Measurements from ENCODE around the gene MAP3K21.

The MAP3K21 gene

DNA sequence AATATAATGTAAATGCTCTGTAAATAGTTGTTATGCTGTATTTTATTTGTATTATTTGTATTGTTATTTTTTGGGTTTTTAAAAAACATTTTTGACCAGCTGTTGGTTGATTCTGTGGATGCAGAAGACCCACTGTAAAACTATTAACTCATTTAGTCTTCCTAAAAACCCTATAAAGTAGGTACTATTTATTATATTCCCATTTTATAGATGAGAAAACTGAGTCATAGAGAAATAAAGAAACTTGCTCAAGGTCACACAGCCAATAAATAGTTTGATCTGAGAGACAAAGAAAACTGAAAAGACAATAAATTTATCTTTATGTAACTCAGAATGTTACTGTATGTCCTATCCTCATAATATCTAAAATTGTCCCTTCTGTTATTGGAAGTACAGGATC is 1.2 kb upstream of the MAP3K21 start:
- DNase-seq (ENCODE audit: low spot score): no peak

DNA sequence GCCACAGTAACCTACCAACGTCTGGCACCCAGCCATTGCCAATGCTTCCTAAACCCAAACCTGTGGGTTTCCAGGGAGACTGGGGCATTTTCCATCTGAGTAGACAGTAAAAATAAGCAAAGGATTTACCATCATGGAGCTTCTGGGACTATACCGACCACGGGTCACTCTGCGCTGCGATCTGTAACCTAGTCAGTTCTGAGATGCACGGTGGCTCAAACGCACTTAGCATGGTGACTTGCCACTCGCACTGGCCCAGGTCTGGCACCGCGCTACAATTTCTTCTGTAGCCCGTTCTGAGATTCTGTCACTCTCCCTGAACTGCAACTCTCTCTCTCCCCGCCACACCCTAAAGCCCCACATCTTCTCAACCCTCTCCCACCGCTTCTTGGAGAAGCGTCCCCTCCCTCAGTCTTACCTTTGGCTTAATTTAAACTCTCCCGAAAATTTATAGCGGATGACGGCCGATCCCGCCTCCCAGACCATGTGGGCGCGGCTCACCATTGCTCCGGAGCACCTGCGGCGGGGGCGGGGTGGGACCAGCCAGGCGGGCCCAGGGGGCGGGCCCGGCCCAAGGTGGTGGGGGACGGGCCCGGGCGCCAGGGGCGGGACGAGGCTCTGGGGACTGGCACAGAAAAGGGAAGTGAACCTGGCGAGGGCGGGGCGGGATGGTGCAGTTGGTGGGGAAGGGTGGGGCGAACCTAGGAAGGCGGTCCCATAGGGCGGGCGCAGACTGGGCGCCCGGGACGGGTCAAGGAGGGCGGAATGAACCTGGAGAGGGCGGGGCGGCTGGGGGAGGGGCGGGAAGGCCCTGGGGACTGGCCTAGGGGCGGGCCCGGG is 493 bp upstream of the MAP3K21 start:
- DNase-seq (ENCODE audit: low spot score): peak; percentile 93

DNA sequence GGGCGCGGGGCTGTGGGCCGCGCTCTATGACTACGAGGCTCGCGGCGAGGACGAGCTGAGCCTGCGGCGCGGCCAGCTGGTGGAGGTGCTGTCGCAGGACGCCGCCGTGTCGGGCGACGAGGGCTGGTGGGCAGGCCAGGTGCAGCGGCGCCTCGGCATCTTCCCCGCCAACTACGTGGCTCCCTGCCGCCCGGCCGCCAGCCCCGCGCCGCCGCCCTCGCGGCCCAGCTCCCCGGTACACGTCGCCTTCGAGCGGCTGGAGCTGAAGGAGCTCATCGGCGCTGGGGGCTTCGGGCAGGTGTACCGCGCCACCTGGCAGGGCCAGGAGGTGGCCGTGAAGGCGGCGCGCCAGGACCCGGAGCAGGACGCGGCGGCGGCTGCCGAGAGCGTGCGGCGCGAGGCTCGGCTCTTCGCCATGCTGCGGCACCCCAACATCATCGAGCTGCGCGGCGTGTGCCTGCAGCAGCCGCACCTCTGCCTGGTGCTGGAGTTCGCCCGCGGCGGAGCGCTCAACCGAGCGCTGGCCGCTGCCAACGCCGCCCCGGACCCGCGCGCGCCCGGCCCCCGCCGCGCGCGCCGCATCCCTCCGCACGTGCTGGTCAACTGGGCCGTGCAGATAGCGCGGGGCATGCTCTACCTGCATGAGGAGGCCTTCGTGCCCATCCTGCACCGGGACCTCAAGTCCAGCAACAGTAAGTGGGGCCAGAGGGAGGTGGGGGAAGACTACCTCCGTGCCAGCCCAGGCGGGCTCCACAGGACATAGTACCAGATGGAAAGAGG is 808 bp downstream of the MAP3K21 start:
- DNase-seq (ENCODE audit: low spot score): peak; percentile 43

DNA sequence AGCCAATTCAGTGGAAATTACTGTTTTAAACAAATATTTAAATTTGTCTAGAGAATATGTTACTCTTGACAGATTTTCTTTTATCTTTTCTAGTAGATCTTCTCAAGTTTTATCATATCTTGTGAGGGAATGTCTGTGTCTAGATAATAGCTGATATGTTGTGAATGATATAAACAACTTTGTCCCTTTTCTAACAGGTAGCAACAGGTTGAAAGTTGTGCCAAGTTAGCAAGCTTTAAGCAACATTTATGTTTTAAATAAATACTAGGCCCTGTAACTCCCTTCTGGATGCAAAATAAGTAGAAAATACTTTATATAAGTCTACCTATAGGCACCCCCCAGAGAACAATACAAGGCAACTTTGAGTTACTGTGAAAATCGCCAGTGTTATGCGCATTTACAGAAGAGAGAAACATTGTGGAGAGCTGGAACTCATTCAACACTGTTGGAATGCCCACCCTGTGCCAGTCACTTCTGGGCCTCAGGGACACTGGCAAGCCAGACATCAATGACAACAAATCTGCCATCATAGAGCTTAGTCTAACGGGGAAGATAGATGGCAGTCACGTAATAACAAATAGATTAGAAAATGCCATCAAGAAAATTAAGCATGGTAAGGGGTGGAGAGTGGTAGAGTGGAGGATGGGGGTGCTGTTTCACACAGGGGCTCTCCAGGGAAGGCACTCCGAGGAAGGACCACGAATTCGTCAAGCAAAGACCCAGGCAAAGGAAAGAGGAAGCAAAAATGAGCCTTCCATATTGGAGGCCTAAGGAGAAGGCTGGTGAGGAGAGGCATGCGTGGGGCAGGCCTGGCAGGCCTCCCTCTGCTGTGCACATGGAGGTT is 4.4 kb downstream of the MAP3K21 start:
- DNase-seq (ENCODE audit: low spot score): no peak

DNA sequence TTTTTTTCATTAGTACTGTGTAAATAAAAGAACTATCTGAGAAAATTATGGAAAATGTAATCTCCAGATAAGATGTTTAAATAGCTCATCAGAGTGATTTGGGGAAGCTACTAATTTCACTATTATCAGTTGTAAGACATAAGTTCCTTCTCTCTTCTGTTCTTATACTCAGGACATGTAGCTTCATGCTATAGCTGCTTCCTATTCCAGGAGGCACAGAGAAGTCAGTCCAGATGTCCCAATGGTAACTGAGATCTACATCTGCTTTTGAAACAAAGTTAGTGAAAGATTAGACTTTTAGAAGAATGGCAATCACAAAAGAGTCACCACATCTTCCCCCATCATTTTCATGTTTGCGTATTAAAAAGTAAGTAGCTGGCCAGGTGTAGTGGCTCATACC is 5.6 kb downstream of the MAP3K21 start:
- DNase-seq (ENCODE audit: low spot score): no peak

DNA sequence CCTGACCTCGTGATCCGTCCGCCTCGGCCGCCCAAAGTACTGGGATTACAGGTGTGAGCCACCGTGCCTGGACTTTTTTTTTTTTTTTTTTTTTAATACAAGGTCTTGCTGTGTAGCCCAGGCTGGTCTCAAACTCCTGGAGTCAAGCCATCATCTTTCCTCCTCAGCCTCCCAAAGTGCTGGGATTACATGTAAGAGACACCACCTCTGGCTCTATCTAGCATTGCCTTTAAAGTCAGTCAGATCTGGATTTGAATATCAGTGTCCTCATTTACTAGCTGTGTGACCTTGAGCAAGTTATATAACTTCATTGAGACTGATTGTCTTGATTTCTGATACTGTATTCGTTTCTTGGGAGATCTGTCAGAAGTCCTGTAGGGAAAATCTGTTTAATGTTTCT is 6.6 kb downstream of the MAP3K21 start:
- DNase-seq (ENCODE audit: low spot score): no peak

DNA sequence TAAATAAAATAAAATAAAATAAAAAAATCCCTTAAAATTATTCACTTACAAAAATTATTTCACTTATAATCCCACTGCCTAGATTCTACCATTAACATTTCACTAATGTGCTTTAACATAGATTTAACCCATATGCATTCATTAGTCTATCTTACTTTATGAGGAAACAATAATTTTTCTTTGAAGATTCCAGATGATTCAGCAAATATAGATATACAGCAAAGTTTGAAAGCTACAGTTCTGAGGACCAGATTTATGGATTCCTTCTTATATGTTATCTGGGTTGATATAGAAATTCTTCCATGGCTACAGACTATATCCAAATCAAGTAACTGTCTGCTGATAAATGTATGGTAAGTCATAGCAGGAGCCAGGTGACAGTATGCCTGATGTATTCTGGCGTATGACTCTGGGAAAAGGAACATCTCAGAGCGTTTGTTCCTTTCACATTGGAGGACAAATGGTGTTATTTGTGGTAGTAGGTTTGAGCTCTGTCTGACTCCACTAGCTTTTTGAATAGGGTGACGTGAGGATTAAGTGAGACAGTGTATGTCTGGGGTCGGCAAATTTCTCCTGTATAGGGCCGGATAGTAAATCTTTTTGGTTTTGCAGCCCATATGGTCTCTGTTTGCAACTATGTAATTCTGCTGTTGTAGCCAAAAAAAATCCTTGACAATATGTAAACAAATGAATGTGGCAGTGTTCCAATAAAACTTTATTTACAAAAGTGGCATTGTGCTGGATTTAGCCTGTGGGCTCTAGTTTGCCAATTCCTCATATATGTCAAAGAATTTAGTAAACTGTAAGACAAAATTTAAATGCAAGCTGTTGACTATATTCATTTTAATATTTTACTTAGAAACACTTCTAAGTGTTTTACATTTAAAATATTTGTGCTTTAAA is 9.3 kb downstream of the MAP3K21 start:
- no peak for DNase-seq (ENCODE audit: low spot score)

DNA sequence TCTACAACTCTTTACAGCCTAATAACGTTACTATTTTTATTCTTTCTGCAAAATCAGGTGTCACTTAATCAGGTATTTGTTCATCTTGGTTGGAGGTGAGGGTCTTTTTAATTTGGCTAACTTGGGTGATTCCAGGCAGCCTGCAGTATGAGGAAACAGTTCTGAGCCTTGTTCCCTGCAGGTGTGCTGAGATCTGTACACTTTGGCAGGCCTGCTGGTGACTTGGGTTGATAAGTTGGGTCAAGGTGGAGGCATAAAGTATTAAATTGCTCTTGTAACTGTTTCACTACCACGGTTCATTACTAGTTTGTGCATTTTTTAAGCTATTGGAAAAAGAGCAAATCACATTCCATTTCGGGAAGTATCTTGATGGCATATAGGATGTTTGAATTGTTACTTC is 10.0 kb downstream of the MAP3K21 start:
- DNase-seq (ENCODE audit: low spot score): no peak

DNA sequence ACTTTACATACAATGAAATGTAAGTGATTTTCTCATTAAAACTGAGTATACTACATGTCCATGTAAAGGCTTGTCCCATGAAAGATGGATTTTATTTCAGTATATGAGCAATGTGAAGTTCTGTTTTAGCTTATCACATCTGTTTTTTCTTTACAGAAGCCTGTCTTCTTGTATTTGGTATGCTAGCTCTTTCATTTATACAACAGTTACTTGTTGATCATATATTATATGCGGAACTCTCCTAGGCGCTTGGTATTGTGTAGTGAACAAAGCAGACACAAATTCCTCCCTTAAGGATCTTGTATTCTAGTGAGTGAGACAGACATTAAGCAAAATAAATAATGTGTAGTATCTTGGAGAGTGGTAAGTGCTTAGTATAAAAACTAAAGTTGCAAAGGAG is 10.6 kb downstream of the MAP3K21 start:
- no peak for DNase-seq (ENCODE audit: low spot score)

DNA sequence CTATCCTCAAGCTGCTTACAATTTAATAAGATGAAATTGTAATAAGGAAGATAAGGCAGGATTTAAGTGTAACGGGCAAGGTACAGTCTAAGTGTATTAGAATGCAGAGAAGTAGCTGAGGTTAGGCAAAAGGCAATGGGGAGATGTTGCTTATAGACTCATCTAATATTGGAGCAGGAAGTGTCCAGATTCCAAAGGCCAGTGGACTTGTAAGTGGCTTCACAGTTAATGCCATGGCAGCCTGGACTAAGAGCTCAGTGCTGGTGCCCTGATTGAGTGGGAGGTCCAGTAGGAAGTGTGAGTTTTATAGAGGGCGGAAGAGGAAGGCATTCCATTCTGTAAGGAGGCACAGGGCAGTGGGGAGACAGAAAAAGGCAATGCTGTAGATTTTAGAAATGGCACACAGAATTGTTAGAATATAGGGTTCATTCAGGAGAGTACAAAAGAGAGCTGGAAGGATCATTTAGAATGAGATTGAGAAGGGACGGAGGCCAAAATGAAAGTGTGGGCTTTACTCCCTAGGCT is 12.6 kb downstream of the MAP3K21 start:
- DNase-seq (ENCODE audit: low spot score): no peak

DNA sequence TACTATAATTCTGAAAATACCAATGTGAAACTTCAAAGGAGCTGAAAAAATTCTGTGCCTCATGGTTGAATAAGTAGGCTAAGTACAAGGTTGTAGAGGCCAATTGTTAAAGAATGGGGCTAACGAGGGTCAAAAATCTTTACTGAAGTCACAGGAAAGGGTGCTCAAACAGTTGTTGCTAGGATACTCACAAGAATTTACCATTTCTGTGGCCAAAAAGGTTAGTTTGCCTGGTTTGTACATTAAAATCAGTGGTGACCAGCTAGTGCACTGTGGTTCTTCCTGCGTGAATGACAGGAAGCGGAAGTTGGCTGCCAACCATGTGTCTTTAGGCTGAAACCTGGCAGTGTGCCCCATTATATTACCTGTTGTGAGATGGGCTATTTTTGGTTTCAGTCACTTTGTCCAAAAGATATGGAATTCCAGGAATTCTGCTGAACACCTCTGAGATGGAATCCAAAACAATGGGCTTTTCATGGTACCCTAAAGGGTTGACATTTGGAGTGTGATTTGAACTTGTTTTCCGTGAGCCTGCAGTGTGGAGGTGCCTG is 13.5 kb downstream of the MAP3K21 start:
- DNase-seq (ENCODE audit: low spot score): no peak

DNA sequence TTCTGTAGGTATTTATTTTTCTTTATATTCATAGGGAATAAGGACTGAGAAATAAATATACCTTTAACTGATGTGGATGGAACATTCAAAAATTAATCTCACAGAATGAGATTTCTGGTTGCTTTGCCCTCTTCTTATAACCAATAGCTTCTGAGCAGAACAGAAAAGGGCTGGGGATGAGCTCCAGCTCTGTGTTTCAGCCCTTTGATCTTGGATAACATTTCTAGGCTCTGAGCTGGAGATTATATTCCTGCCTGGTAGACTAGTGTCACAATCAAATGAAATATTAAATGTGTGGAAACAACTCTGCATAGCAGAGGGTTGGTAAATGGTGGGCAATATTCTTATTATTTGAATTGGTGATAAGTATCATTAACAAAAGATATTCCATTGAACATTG is 14.6 kb downstream of the MAP3K21 start:
- DNase-seq (ENCODE audit: low spot score): no peak

DNA sequence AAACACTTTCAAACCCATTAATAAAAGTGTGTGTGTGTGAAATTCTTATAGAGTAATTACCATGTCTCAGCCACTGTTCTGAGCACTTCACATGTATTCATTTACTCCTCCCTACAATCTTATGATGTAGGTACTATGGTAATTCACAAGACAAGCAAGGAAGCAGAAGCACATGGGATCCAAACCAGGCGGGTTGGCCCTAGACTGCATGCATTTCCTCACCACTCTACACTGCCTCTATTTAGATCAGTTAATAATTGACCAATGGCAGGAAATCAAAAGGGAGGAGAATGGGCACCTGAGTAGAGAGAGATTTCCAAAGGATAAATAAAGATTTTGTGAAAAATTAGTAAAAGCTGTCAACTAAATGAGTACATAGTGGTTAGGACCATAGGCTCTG is 15.7 kb downstream of the MAP3K21 start:
- DNase-seq (ENCODE audit: low spot score): no peak

DNA sequence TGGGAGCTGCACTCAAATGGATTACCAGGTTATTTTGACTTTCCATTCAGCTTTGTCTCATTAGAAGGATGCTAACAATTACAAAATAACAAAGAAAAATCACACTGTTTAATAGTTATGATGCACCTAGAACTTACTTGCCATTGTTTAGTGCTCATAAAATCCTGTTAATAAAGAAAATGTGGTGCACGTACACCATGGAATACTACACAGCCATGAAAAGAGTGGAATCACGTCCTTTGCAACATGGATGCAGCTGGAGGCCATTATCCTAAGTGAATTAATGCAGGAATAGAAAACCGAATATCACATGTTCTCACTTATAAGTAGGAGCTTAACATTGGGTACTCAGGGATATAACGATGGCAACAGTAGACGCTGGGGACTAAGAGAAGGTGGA is 19.8 kb downstream of the MAP3K21 start:
- no peak for DNase-seq (ENCODE audit: low spot score)

DNA sequence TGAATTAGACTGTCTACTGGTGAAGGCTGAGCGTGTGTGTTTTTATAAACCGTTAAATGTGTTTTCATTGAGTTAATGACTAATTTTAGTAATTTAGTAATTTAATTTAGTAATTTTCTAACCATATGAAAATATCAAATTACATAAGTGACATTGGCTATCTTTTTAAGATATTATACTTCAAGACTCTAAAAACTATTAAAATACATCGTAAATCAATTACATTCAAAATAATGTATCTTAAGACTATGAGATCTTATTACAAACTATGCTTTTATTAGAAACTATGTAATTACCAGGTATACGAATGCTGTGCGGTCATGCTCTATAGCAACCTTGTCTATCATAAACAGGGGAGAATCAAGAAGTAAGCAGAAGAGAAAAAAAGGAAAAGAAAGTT is 21.6 kb downstream of the MAP3K21 start:
- no peak for DNase-seq (ENCODE audit: low spot score)

DNA sequence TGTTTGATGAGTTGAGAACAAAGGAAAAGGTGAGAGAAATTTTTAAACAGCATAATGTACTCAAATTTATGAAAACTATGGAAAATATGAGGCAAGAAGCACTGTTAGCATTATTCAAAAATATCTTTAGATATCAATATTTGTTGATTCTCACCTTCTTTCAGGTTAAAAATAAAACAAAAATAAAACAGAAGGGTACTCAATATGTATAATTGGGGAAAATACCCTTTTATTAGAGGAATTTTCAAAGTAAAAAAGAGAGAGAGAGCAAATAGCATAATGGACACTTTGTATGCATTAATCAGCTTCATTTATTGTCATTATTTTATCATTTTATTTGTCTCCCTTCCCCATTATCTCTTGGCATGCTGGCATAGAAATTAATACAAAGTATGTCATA is 27.5 kb downstream of the MAP3K21 start:
- DNase-seq (ENCODE audit: low spot score): no peak

DNA sequence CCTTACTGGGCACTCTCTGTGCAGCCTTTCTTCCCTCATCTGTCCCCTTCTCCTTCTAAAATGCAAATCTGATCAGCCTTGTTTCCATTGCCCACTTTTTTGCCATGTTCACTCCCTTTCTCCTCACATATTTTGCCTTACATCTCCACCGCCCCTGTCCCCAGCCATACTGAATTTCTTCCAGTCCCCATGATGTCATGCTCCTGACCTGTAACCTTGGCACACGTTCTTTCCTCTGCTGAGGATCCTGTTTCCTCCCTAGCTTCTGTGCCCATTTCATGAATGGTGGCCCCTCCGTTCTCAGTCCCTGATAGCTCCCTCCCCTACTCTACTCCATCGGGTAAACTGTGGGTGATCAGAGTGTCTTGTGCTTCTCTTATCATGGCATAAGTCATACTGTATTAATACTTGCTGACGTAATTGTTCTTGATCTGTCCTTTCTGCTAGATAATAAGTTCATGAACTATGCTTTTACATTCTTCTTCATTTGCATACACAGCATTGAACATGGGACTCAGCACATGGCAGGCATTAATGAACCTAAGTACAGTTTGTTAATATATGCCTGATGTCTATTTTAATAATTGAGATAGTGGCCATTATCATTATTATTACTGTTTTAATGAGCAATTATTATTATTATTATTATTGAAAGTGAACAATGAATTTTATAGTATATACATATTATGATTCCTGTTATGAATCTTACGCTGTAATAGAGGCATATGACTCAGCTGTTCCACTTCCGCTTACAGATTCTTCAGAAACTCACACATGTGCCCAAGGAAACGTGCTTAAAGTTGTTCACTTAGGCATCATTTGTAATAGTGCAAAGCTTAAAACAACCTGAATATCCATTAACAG is 28.5 kb downstream of the MAP3K21 start:
- DNase-seq (ENCODE audit: low spot score): no peak

DNA sequence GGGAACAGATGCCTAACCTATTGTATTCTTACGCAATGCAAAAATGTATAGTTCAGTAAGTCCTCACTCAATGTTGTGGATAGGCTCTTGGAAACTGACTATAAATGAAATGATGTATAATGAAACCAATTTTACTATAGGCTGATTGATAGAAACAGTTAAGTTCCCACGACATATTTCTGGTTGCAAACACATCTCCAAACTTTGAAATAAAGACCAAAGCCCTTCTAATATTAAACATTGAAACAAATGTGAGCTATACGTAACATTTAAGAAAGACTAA is 29.1 kb downstream of the MAP3K21 start:
- no peak for DNase-seq (ENCODE audit: low spot score)

DNA sequence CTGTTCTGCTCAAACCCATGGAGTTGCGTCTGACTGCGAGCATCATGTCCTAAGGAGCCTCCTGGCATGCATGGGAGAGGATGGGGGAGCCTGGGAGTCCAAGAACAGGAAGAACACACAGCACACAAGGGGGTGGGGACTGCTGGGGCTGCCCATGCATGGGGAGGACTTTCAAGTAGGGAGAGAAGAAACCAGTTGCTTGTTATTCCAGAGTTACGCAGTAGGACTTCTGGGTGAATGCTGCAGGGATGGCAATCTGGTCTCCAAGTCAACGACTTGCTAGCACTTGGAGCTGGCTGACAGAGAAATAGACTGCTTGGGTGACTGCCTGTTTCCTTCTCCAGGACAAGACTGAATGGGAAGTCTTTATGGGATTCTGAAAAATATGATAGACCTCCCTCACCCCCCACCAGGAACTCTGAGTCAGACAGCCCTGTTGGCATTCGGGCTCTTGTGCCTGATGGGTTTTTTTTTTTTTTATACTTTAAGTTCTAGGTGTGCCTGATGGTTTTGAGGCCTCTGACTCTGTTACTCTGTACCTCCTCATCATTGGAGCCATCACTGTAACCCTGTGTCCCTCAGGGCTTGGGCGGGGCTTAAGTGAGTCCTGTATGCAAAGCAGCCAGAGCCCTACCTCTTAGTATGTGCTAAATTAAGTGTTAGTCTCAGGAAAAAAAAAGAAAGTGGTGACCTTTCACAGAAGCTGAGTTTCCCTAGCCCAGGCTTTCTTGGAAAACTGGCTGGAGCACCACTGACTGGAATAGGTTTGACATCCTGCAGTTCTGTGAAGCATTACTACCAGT is 30.3 kb downstream of the MAP3K21 start:
- DNase-seq (ENCODE audit: low spot score): no peak
